CD4-positive, alpha-beta T cell treated with Interleukin-6 at 100 ng/mL for 8 hours (primary cell): ENCODE data around the gene HYOU1.
"Not testable (repeated sequence)": the region's sequence is repeated elsewhere in the genome, so short reads cannot be mapped to it uniquely, and the experiment has no call there.

Experiments used
- DNase-seq: peaks from one replicate; pipeline ENCODE4 v3.0.0-alpha.2; 2020; ENCODE audit warnings: mixed read lengths, low spot score

HYOU1 gene

GRCh38 chr11:119041821-119042514, 15.0 kb downstream of the HYOU1 start:
- no peak for DNase-seq

GRCh38 chr11:119039471-119039870, 17.5 kb downstream of the HYOU1 start:
- not testable (repeated sequence) for DNase-seq

GRCh38 chr11:119038884-119039283, 18.1 kb downstream of the HYOU1 start:
- no peak for DNase-seq

- DNase-seq = no peak
Observed at GRCh38 chr11:119034813-119035212, 22.2 kb downstream of the HYOU1 start.

- not testable (repeated sequence) for DNase-seq
Observed at GRCh38 chr11:119033421-119033820, 23.6 kb downstream of the HYOU1 start.

GRCh38 chr11:119031912-119032280, 25.1 kb downstream of the HYOU1 start:
- DNase-seq = no peak

DNA sequence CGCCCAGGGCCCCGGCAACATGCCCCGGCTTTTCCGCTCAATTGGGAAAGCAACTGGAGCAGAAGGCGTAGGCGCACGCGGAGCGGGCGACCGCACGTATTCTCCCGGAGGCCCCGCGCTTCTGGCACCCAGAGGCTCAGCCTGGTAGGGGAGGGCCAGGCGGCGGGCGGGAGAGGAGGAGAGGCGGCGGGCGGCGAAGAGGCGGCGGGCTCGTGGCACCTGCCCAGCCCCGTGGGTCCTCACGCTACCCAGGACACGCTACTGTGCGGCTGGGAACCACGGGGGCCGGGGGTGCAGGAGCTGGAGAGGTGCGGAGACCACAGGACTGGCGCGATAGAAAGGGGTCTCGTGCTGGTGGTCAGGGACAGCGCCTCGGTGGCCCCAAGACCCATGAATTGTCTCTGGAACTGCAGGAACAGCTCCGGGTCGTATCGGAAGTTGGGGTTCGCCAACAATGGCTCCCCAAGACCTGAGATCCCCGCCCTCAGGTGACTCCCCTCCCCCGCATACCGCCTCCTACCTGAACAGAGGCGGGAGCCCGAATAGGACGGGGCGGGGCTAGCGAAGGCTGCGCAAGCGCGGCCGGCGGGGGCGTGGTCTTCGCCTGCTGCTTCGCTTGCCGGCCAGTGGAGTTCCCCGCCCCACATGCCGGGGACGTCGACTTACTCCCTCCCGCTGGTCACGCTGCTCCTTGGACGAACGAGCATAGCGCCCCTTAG, 26.5 kb downstream of the HYOU1 start, which contains the start of gene SLC37A4:
Gene SLC37A4, minus strand, starts transcription at position 549 of the 719 bp plus-strand sequence.
- peak; percentile 99 for DNase-seq

DNA sequence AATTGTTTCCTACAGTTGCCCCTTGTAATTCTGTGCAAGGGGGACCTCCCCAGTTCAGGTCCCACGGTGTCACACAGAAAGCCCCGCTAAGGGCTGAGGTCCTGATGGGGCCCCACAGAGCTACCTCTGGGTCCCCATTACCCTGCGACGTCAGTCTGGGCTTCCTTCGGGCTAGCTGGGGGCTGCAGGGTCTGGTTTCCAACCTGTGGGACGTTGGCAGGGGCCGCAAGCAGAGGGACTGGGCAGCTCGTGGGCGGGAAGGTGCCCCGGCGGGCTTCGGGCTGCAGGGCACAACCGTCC, 27.0 kb downstream of the HYOU1 start:
- DNase-seq = no peak

DNA sequence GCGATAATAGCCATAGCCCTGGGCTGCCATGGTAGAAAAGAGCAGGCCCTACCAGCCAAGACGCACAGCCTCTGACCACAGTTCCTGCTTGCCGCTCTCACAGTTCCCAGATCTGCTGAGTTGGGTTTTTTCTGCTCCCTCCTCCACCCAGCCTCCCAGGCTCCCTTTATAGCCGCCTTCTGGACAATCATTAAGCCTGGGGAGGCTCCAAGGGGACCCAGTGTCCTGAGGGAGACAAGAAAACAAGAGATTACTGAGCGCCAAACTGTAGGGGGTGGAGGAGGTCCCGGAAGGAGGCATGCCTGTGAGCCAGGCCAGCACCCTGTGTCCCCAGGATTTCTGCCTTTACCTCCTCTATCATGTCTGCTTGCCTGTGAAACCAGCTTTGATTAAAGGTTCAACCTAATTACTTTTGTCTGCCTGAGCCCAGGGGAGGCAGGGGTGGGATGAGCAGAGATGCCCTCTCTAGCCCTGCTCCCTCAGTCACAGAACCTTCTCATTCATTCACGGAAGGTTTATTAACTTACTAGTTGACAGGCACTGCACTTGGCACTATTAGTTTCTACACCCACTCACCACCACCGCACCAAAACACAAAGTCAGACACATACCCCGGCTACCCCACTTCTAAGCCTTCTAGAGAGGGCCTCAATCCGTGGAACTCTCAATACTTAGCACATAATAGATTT, 27.5 kb downstream of the HYOU1 start:
- no peak for DNase-seq

GRCh38 chr11:119029069-119029339, 28.0 kb downstream of the HYOU1 start:
- no peak for DNase-seq

GRCh38 chr11:119028346-119029068, 28.5 kb downstream of the HYOU1 start:
- no peak for DNase-seq

- no peak for DNase-seq
Observed at GRCh38 chr11:119027561-119028345, 29.3 kb downstream of the HYOU1 start.

DNA sequence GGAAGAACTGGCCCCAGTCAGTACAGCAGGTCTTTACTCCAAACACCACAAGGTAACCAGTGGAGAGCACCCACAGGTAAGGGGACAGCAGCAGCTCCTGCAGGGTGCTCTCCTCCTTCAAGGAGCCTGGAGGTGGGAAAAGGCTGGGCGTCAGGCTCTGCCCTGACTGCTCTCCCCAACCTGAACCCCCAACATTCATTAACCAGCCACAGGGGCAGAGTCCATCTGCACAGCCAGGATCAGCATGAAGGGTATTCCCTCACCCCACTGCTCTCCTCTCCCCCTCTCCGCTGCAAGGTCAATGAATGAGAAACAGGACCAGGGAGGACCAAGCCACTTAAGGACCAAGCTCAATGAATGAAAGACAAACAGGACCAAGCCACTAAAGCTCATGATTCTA, 30.0 kb downstream of the HYOU1 start:
- DNase-seq = no peak

DNA sequence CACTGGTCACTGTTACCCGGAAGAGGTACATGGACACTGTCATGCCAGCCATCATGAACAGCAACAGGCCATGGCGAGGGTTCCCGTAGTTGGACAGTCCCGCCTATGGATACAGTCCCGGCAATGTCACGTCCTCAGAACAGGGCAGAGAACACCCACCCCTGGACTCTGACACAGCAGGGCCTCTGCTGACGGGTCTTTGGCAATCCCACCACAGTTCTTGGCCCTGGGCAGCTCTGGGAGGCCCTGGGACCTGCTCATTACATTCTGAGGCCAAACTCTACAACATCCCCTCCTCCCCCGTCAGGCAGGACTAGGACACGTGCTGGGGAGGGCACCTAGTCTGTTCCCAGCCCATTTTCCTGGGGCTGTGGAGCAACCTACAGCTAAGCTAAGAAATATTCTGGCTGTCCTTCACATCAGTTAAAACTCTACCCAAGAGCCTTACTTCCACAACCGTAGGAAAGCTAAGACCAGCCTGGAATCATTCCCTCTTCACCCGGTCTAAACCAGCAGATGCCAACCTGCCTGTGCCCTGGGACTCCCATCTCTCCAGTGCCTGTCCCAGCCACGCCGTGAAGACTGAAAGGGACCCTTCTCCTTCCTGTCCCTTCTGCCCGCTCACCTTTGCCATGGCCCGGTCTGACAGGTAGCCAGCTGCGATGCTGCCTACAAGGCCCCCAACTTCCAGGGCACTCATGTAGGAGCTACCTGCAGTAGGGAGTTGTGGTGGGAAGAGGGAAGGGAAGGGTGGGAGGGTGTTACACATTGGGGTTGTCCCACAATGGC, 30.8 kb downstream of the HYOU1 start:
- DNase-seq = no peak

- no peak for DNase-seq
Observed at GRCh38 chr11:119025541-119025940, 31.5 kb downstream of the HYOU1 start.

- DNase-seq = no peak
Observed at GRCh38 chr11:119025099-119025473, 31.9 kb downstream of the HYOU1 start.

DNA sequence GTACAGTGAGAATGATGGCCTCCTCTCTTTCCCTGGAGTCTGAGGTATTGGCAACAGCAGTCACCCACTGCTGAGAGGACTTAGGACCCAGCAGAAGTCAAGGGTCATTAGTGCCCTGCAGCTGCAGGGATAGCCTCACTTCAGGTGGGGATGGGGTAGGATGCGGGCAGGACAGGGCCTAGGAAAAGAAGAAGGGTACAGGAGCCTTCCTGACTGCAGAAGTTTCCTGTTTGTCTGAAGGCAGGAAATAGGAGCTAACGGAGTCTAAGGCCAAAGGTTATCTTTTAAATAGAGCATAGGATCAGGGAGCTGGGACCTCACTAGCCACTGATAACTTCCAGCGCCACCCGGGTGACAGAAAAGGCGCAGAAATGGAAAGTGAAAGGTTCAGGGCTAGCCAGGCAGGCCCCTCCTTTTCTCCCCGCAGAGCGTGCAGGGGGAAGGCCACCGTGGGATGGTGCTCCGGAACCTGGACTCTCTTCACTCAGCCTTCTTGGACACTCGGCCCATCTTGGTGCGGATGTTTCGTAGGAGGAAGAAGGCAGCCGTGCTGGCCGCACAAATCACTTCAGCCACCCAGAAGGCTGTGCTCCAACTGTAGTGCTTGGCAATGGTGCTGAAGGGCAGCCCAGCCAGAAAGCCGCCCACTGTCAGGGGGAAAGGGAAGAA, 32.4 kb downstream of the HYOU1 start:
- DNase-seq = no peak

DNA sequence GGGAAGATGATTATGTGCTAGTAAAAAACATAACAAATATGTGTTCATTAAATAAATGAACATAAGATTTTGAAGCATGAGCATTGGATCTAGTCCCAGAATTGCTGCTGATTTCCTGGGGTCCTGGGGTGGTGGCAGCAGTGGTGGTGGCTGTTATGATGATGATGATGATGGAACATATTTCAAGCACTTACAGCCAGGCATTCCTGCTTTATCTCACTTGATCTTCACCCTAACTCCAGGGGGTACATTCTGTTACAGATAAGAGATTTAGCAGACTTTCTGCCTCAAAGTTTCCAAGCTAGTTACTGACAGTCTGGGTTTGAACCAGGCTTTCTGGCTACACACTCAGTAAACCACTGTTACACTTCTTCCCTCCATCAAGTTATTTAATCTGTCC, 33.3 kb downstream of the HYOU1 start:
- no peak for DNase-seq

GRCh38 chr11:119021631-119022030, 35.4 kb downstream of the HYOU1 start:
- DNase-seq = no peak

- DNase-seq = no peak
Observed at GRCh38 chr11:119019996-119020395, 37.0 kb downstream of the HYOU1 start.
